ENCODE results near the gene SORCS1. TPM values are rescaled to one million over a fixed set of nuclear protein-coding genes. Genes with fewer than 3 reads are reported as not detected.

SORCS1 gene
- total RNA-seq, 1 experiment from 2014 or later = 1.7 TPM

- no peaks in the 10 kb centered on the region for H3K23me2 ChIP-seq (ENCODE audit: insufficient read length, low read depth, low read length, poor library complexity, severe bottlenecking)
- no peak overlapping the region for H3K4ac ChIP-seq (ENCODE audit: low read depth, low read length)
- no peak overlapping the region for H4K91ac ChIP-seq (ENCODE audit: insufficient read length, low read depth, low read length)
- H2BK5ac ChIP-seq (ENCODE audit: insufficient read length, low read length) = no peak overlapping the region
- no peaks in the 10 kb centered on the region for H3K27me3 ChIP-seq (ENCODE audit: insufficient read depth, low read length)
- H3K27me3 Mint-ChIP-seq (ENCODE audit: low read depth) = peaks cover 2% of the 10 kb centered on the region
- H3K79me2 ChIP-seq (ENCODE audit: insufficient read depth, low read length) = no peaks in the 10 kb centered on the region
- H3K27ac ChIP-seq (ENCODE audit: insufficient read length, low read depth, low read length) = no peak overlapping the region
- H3K56ac ChIP-seq (ENCODE audit: insufficient read length, low read depth, low read length) = no peak overlapping the region
- no peak overlapping the region for H3K14ac ChIP-seq (ENCODE audit: insufficient read depth, low read length)
- H3K36me3 Mint-ChIP-seq (ENCODE audit: insufficient read depth in 1 of 3, low read depth in 3 of 3) = peaks cover 0 to 4% (median 0%) of the 10 kb centered on the region in 3 experiments; a peak in 1 of 7 replicates
- H3K23ac ChIP-seq (ENCODE audit: insufficient read length, low read depth, low read length) = no peak overlapping the region
- no peak overlapping the region for H3K18ac ChIP-seq (ENCODE audit: insufficient read length, low read depth, low read length)
- WGBS (ENCODE audit: extremely low coverage, insufficient read length, low lambda C conversion rate) = no CpG with 5 or more reads among the region's 2 CpGs
- no peak overlapping the region for H2AFZ ChIP-seq (ENCODE audit: low read length)
- no peak overlapping the region for H2BK120ac ChIP-seq (ENCODE audit: low read depth, low read length, poor library complexity, severe bottlenecking)
- H3K4me1 Mint-ChIP-seq = peaks cover 20 to 21% of the 10 kb centered on the region in 2 experiments
- H3K4me2 ChIP-seq (ENCODE audit: insufficient read depth, insufficient read length, low read length) = no peak overlapping the region
- no peaks in the 10 kb centered on the region for H4K20me1 ChIP-seq (ENCODE audit: control insufficient read depth, insufficient read depth, insufficient read length)
- H2AK5ac ChIP-seq (ENCODE audit: insufficient read length, low read length) = no peak overlapping the region
- H3K9me3 Mint-ChIP-seq = peaks cover 0 to 3% of the 10 kb centered on the region in 2 experiments; a peak in 2 of 5 replicates
- H3K4me3 Mint-ChIP-seq = no peak overlapping the region
- H3K9me3 ChIP-seq (ENCODE audit: control insufficient read depth, low read depth, low read length) = no peaks in the 10 kb centered on the region
- DNase-seq = no peak
- H3K9ac ChIP-seq (ENCODE audit: extremely low read depth, insufficient read length, low read length) = no peak overlapping the region
- no peak overlapping the region for H2BK12ac ChIP-seq (ENCODE audit: insufficient read length, low read depth, low read length)
- no peak overlapping the region for H4K8ac ChIP-seq (replicated peaks; ENCODE audit: insufficient read length, low read depth, low read length)
- H3T11ph ChIP-seq (ENCODE audit: low read length) = no peak overlapping the region
- no peak overlapping the region for H3K27ac Mint-ChIP-seq
- H2BK20ac ChIP-seq (ENCODE audit: low read depth, low read length, poor library complexity, severe bottlenecking) = no peak overlapping the region
- no peaks in the 10 kb centered on the region for H3K79me1 ChIP-seq (ENCODE audit: insufficient read depth, low read depth, low read length, poor library complexity, severe bottlenecking)
- H2BK15ac ChIP-seq (ENCODE audit: low read depth, low read length) = no peak overlapping the region
- no peaks in the 10 kb centered on the region; the same call in none of the 2 replicates for H3K4me1 ChIP-seq (ENCODE audit: insufficient read depth, low read length)
- TF ChIP-seq CTCF (conservative IDR thresholded peaks at IDR 0.05) = no peak
- H4K5ac ChIP-seq (ENCODE audit: insufficient read length, low read depth, low read length) = no peak overlapping the region
Measured at GRCh38 chr10:106972381-106972780, 192.1 kb downstream of the SORCS1 start.

All from H9 (cell line).